Left kidney (tissue), 2 donors: ENCODE results near the gene GPC3. TPM values are rescaled to one million over a fixed set of nuclear protein-coding genes. Genes with fewer than 3 reads are reported as not detected.

Experiments
- DNase-seq: peaks from one replicate; pipeline ENCODE4 v3.0.0-alpha.2; 2013
- polyA plus RNA-seq: library from polyadenylated mRNA; unstranded; fragments of 120-200 nt; gene quantifications from one replicate; pipeline ENCODE4 v1.2.1, GENCODE V29; 2013; ENCODE audit not compliant: insufficient read length

Gene GPC3
- polyA plus RNA-seq, 1 donor, result 1,367 TPM

- no peak for DNase-seq
These were observed 135.0 kb downstream of the GPC3 start for GRCh38 chrX:133850399-133850798.

DNA sequence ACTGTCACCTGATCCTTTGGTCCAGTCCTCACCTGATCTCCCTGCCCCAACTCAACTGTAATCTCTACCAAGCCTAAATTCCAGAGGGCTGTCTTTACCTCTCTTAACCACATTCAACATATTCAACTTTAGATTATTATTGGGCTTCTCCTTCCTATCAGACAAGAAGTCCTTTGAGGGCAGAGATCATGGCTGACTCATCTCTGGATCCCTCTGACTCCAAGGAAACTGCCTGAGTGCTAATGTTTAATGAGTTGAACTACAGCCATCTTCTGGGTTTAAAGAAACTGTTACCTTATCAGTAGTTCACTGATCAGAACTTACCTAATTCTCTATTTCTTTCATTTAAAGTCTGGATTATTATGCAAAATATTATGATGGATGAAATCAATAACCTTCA is 135.7 kb downstream of the GPC3 start:
- no peak for DNase-seq

GRCh38 chrX:133847340-133847994 is 137.9 kb downstream of the GPC3 start:
- no peak for DNase-seq

DNA sequence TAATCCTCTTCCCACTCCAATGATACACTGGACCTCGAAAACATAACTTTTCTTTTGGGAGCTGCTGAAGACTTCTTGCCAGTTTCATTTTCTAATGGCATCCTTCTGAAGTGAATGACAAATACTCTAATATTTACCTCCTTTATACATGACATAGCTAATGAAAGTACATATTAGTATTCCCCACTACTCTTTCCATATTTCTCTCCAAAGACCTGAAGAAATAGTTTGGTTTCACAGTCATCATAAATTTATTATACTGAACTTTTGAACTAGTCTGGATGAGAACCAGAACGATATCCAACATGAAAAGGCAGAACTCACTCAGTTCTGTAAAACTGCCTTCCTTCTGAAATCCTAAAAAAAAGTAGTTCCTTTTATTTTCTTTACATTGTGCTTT is 139.1 kb downstream of the GPC3 start:
- DNase-seq, result no peak

DNA sequence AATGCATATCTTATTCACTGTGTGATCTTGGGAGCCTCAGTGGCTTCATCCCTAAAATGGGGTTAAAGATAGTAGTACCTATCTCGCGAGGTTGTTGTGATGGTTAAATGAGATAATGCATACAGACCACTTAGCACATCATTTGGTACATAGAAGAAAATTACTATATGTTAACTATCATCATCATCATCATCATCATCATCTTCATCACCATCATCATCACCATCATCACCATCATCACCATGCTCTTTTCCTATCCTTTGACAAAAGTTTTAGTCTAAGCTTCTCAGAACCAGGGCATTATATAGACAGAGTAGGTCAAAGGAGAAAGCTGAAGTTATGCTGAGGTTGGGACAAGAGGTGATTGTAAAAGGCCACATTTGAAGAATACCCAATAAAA is 145.0 kb downstream of the GPC3 start:
- no peak for DNase-seq

- peak; percentile 48 for DNase-seq
These were observed 146.4 kb downstream of the GPC3 start for GRCh38 chrX:133838761-133839676.

DNA sequence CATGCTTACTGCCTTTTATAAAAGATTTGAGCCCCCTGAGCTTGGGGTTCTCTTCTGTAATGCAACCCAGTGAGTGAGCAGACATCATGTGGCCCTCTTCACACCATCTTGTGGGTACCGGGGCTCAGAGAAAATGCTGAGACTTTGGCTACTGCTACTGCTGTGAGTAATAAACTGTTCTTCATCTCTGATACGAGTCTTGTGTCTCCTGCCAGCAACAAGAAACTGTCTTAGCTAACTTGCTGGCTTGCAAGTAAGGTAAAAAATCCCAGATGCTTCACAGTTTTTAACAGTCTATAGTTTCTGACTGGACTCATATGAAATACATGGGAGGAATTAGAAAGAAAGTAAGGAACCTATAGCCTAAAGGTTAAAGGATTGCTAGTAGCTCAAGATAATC is 148.3 kb downstream of the GPC3 start:
- DNase-seq, result no peak

DNA sequence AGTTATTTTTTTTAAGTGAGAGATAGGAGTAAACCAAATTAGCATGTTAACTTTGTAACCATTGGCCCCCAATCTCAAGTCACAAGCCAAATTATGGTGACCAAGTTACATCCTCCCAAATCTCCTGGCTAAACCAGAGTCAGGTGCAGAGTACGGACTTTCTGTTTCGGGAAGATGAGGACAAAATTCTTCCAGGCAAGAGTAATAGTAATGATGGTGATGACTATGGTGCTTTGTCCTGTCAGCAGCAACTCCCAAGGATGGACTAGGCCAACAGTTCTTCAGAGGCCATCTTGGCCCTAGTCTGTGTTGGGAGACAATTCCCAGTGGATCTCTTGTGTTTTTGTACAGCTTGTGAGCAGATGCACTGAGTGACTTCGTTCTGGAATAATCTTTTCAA is 148.8 kb downstream of the GPC3 start:
- DNase-seq, result no peak

DNA sequence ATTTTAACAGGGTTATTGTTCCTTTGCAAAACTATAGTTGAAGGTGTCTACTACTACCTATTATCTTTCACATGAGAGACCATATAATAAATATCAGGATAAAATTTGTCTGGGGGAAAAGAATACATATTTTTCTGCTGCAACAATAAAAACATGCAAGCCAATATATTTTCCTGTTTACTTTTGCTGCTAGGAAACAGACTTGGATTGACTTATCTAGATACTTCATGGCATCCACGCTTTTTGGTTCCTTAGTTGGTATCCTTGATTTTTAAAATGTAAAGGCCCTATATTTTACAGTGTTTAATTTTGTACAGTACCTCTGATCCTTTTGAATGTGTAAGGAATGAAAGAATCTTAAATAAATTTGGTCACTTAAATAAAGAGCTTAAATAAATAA is 150.6 kb downstream of the GPC3 start:
- no peak for DNase-seq

- no peak for DNase-seq
These were observed 165.8 kb downstream of the GPC3 start for GRCh38 chrX:133819546-133819945.

- no peak for DNase-seq
These were observed 167.4 kb downstream of the GPC3 start for GRCh38 chrX:133818019-133818418.

- no peak for DNase-seq
These were observed 169.9 kb downstream of the GPC3 start for GRCh38 chrX:133815496-133815895.

DNA sequence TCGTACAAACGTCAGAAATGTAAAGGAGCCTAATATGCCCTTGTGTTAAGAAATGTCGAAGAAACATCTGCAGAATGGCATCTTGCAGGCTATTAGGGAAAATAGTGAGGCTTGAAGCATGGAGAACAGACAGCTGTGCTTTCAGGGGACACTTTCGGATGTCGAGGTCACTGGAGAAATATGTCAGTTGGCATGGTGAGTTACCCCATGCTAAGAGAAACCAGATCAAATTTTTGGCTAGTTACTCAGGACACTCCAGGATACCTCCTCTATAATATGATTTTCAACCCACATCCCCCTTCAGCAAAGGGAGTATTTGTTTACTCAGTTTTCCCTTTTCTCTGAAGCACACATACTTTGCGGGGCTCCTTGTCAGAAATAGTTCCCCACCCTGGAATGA is 171.4 kb downstream of the GPC3 start:
- DNase-seq, result no peak

DNA sequence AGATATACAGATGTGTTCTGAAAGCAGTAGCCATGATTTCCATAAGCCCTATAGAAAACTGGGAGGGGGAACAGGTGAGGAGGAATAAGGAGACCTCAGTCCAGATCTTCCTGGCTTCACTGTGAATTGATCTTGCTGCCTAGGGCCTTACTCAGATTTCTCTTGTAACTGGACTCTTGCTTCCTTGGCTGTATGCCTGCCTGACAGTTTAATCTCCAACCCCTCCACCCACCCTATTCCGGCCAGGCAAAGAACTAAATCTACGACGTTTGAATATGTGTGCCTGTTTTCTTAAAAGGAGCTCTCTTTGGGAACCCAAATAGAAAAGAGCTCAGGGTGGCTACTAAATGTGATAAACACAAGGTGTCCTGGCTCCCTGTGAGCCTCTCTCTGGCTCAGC is 173.0 kb downstream of the GPC3 start:
- DNase-seq, result no peak

DNA sequence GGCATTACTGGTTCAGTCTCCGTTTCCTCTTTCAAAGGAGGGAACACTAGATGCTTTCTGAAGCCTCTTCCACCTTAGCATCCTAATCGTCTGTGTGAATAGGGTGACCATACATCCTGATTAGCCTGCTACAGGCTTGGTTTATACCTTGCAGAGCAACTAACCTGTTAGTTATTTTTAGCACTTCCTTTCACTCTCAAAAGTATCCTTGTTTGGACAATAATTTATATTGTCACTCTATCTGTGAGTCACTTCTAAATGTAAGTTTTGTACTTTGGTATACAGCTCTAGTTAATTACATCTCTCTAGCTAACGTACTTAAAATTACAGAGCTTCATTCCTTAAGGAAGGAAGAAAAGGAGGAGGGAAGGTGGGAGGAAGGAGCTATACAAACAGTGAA is 174.5 kb downstream of the GPC3 start:
- DNase-seq, result no peak

- DNase-seq, result no peak
These were observed 181.3 kb downstream of the GPC3 start for GRCh38 chrX:133804072-133804471.

DNA sequence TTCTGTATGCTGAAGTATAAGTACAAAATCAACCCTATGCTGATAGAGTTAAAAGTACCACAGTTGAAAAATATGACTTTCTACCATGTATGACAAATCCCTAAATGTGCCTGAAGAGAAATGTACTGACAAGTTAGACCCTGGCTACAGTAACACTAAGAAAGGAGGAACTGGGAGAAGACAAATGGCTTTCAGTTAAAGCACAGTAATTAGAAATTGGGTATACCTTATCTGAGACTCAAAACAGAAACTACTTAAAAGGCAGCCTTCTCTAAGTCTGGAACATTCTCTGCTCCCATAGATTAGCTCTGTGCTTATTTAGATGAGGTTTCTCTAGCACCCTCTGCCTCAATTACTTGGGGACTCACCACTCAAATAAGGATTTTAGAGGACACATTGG is 189.1 kb downstream of the GPC3 start:
- no peak for DNase-seq

GRCh38 chrX:133794126-133794525 is 191.3 kb downstream of the GPC3 start:
- no peak for DNase-seq

DNA sequence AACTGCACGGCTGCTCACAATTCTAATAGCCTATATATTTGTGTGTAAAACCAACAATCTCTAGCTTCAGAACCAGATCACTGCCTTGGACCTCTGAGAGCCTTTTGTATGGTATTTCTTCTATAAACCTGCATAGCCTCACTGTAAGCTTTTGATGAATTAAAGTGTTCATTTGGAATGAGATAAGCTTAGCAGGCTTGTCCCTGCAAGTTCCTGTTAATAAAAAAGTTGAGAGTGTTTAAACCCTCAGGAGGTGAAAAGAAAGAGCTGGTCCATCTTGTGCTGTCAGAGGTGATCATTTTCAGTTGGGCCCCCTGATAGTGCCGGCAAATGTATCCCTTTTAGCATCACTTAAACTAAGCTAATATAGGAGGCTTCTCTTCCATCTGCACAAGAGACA is 191.8 kb downstream of the GPC3 start:
- DNase-seq, result no peak

DNA sequence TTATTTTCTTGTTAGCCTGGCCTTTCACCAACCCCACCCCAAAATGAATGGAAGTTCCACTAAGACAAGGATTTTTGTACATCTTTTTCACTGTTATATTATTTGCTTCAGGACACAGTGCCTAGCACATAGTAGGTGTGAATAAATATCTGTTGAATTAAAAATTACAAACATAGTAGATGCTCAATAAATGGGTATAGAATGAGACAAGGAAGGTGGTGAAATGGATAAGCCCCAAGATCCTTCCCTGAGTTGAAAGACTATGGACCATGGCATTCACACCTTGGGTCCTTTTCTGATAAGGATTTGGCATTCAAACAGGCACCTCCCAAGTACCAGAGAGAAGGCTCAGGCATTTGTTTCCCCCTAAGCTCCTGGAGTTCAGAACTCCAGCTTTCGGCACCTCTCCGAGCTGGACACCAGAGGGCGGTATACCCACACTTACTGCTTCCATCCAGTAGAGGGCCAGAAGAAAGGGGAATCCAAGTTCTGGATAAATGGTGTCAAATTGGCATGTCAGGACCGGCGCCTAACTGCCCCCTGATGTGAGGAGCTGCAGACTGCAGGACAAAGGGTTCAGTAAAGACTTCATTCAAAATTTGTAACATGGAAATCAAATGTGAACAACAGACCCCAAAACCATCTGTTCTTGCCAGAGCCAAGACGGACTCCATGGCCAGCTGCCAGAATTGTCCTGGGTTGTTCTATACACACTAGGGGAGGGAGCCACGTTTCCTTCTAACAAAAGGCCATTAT is 193.0 kb downstream of the GPC3 start:
- peak; percentile 62 for DNase-seq

GRCh38 chrX:133789829-133790228 is 195.6 kb downstream of the GPC3 start:
- DNase-seq, result no peak

- no peak for DNase-seq
These were observed 199.0 kb downstream of the GPC3 start for GRCh38 chrX:133786382-133786781.

- DNase-seq, result no peak
These were observed 202.1 kb downstream of the GPC3 start for GRCh38 chrX:133783274-133783673.
